AG10803 (cell line): ENCODE measurements around the gene ZNF699.

Experiments
- DNase-seq: peaks from one replicate; pipeline ENCODE4 v3.0.0; 2010; ENCODE audit warnings: low read depth
- H3K4me3 ChIP-seq: 2 replicates; pipeline ENCODE4 v1.5.1; 2011; ENCODE audit warnings: mild to moderate bottlenecking, low read length, control low read depth
- CTCF ChIP-seq: conservative IDR thresholded peaks from 2 replicates; pipeline ENCODE4 v1.5.1; 2011; ENCODE audit warnings: mild to moderate bottlenecking, low read length, control low read depth, inconsistent platforms

The ZNF699 gene

GRCh38 chr19:9251236-9251635 is 58.4 kb downstream of the ZNF699 start:
- no peak for DNase-seq
- TF ChIP-seq CTCF = no peak
- H3K4me3 ChIP-seq = no peak overlapping the region

DNA sequence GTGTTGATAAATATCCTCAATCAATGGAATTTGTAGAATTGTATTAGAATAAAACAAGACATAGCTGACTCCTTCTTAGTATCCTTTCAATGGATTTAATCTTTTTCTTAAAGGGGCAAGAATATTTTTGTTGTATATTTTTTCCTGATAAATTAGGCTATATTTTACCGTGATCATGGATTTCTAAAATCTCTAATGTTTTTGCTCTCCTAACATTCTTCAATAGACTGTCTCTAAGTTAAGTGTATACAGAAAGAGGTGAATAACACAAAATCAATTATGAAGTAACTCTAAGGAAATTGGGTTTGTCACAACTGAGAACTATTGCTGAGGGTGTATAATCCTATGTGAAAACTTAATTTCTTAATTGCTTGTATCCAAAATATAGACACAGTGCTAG is 59.0 kb downstream of the ZNF699 start, which contains the start of gene OR7E24:
Gene OR7E24 (plus strand): TSS at position 301 of the 400 bp plus-strand sequence. CDS start 114 bp downstream, outside the sequence.
- H3K4me3 ChIP-seq = no peak within 1 kb of the TSS
- TF ChIP-seq CTCF = no peak
- DNase-seq = no peak
